ENCODE results near the gene DOP1A.

DNA sequence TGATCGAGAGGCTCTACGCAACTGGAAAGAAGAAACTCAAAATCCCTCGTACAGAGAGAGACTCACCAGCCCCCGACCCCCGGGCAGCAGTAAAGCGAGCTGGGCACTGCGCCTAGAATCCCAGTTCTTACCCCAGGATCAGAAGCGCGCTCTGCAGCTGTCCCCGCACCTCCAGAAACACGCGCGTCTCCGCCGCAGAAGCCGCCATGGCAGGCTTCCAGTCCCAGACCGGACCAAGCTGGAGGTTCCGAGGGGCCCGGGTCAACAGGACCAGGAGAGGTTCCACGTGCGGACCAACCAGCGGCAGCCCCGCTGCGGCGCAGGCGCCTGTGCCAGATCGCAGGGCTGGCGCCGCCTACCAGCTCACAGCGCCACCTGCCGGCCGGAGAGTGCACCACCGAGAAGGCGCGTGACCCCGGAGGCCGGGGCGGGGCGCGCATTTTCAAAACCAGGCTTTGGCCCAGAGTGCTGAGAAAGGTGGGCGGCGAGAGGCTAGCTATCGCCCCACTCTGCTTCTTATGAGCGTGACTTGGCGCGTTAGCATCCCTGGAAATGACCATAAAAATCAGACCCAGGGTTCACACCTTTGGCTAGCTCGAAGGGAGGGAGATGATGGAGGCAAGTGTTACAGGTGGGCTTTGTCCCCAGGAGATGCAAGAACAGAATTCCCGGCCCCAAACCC is 1.8 kb upstream of the DOP1A start, which contains the start of gene UBE3D:
- peak; percentile 88 for TF ChIP-seq POLR2AphosphoS5 (IDR thresholded peaks at IDR 0.05; ENCODE audit: low read depth, low read length)
- TF ChIP-seq SIN3A (IDR thresholded peaks at IDR 0.05; ENCODE audit: borderline replicate concordance, insufficient read depth, low read length) = no peak
